Measurements from ENCODE around the gene TCEAL8.

TCEAL8 gene

DNA sequence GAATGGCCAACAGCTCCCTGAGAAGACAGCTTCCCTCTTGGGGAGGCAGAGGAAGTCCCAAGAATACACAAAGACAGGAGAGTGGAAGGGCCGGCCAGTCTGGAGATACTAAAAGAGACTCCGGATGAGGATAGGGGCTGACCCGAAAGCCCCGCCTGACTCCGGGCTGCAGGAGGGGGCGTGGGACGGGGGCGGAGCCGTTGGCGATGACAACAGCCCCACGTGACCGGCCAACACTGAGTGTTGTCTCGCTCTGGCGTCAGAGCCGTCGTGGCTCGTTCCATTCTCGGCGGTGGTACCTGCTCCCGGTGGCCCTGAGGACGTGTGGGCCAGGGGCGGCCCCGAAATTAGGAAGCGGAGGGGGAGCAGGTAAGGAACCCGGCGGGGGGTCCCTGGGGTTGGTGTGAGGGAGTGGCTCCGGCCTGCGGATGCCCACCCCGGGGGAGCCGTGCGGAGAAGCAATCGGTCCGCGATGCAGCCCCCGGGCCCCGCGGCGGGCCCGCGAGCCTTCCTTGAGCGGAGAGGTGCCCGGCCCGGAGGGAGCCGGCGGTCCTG, 40.0 kb downstream of the TCEAL8 start, which contains the start of gene BEX4:
BEX4 (plus strand) TSS at position 239 of the 555 bp plus-strand sequence. CDS start 1,046 bp downstream, outside the sequence.
- H3K9me3 ChIP-seq (replicated peaks; ENCODE audit: low read length), result no peaks in the 10 kb centered on the region
- H3K4me1 ChIP-seq (ENCODE audit: control insufficient read depth, insufficient read depth, low read length), result peaks cover 2% of the 10 kb centered on the region
- H3K27me3 ChIP-seq (ENCODE audit: control insufficient read depth, insufficient read depth, low read length), result peaks cover 6% of the 10 kb centered on the region
- H3K36me3 ChIP-seq (ENCODE audit: insufficient read depth, low read length), result no peaks in the 10 kb centered on the region
- H3K9ac ChIP-seq (ENCODE audit: low read depth, low read length), result peak within 1 kb of the TSS; percentile 86
- H3K4me2 ChIP-seq (ENCODE audit: low read length), result peak within 1 kb of the TSS; percentile 82
- H3K4me3 ChIP-seq (ENCODE audit: low read length), result peak within 1 kb of the TSS; percentile 81

DNA sequence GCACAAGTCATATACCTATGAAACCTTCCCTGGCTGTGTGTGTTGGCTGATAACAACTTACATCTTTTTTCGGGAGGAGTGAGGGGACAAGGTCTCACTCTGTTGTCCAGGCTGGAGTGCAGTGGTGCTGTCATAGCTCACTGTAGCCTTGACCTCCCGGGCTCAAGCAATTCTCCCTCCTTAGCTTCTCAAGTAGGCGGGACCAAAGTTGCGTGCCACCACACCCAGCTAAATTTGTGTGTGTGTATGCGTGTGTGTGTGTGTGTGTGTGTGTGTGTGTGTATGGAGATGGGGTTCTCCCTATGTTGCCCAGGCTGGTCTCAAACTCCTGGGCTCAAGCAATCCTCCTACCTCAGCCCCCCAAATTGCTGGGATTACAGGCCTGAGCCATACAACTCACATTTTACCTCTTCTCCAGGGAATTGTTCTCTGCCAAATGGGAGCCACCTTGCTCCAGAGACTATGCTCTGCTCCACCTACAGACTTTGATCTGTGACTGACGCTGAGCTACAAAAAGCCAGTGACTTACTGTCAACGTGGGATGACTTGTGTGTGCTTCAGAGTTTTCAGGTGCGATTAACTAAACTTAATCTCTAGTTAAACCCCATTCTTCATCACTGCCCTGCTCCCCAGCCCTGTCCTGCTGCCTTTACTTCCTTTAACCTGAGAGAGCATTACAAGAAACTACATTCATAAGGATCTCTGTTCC, 42.1 kb downstream of the TCEAL8 start:
- Histone ChIP-seq H3K4me3 (ENCODE audit: low read length) (no peak overlapping the region), H3K9me3 (replicated peaks; ENCODE audit: low read length) (no peaks in the 10 kb centered on the region), H3K9ac (ENCODE audit: low read depth, low read length) (no peak overlapping the region), H3K4me1 (ENCODE audit: control insufficient read depth, insufficient read depth, low read length) (peaks cover 2% of the 10 kb centered on the region), H3K4me2 (ENCODE audit: low read length) (no peak overlapping the region), H3K27me3 (ENCODE audit: control insufficient read depth, insufficient read depth, low read length) (peaks cover 5% of the 10 kb centered on the region), H3K36me3 (ENCODE audit: insufficient read depth, low read length) (no peaks in the 10 kb centered on the region)

DNA sequence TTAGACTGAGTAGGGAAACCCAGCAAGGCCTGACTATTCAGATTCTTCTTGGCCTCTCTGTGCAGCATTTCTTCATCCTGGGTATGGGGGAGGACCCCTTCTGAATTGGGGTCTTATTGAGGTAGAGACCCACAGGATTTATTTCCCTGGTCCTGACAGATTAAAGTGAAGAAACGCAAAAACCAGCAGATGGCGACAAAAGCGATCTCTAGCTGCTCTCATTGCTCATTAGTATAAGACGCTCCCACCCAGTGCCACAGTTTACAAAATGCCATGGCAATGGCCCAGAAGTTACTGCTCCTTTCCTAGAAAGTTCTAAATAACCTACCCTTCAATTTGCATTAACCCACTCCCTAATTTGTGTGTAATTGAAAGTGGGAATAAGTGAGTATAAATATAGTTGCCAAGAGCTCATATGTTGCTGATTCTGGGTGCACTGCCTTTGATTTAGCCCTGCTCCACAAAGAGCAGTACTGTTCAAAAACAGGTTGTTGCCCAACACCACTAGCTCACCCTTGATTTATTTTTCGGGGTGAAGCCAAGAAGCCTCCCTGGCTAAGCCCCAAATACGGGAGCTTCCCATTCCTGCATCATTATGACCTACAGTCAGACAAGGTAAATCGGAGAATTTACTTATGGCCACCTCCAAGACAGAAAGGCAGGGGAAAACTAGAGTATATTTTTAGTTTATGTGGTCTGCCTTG, 43.8 kb downstream of the TCEAL8 start:
- no peaks in the 10 kb centered on the region for H3K9me3 ChIP-seq (replicated peaks; ENCODE audit: low read length)
- no peaks in the 10 kb centered on the region for H3K36me3 ChIP-seq (ENCODE audit: insufficient read depth, low read length)
- H3K4me1 ChIP-seq (ENCODE audit: control insufficient read depth, insufficient read depth, low read length), result peaks cover 2% of the 10 kb centered on the region
- H3K9ac ChIP-seq (ENCODE audit: low read depth, low read length), result no peak overlapping the region
- peaks cover 8% of the 10 kb centered on the region for H3K27me3 ChIP-seq (ENCODE audit: control insufficient read depth, insufficient read depth, low read length)
- H3K4me3 ChIP-seq (ENCODE audit: low read length), result no peak overlapping the region
- H3K4me2 ChIP-seq (ENCODE audit: low read length), result no peak overlapping the region

DNA sequence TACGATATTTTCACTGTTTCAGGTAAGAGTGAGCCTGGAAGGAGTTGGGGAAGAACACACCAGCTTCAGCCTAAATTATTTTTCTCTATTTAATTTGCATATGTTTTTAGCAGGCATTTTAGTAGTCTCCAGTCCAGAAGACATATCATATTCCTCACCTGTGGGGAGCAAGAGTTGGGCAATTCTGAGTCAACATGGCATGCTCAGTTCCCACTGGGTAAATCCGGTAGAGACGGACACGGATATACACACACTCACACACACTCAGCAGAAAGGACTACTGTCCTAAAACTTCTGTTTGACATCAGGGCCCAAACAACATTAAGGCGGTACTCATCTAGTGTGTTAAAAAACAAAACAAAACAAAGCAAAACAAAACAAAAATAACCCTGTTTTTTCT, 44.9 kb downstream of the TCEAL8 start:
- no peaks in the 10 kb centered on the region for H3K36me3 ChIP-seq (ENCODE audit: insufficient read depth, low read length)
- no peak overlapping the region for H3K9ac ChIP-seq (ENCODE audit: low read depth, low read length)
- H3K27me3 ChIP-seq (ENCODE audit: control insufficient read depth, insufficient read depth, low read length), result peaks cover 15% of the 10 kb centered on the region
- no peak overlapping the region for H3K4me3 ChIP-seq (ENCODE audit: low read length)
- peaks cover 2% of the 10 kb centered on the region for H3K4me1 ChIP-seq (ENCODE audit: control insufficient read depth, insufficient read depth, low read length)
- no peak overlapping the region for H3K4me2 ChIP-seq (ENCODE audit: low read length)
- H3K9me3 ChIP-seq (replicated peaks; ENCODE audit: low read length), result no peaks in the 10 kb centered on the region
